ENCODE measurements around the gene GRM1. TPM values are rescaled to one million over a fixed set of nuclear protein-coding genes. Genes with fewer than 3 reads are reported as not detected.

The GRM1 gene
- total and polyA plus RNA-seq, 2 experiments from 2014 or later, result 0.29 to 0.63 TPM

- ATAC-seq (no peak), DNase-seq (ENCODE audit: low spot score) (no peak)
- H3K79me2 ChIP-seq (replicated peaks; ENCODE audit: insufficient read depth), result no peaks in the 10 kb centered on the region
- Mint-ChIP-seq H3K9me3 (peaks cover 12% of the 10 kb centered on the region), H3K27me3 (ENCODE audit: insufficient read depth, low read depth, poor library complexity) (peaks cover 2% of the 10 kb centered on the region), H3K36me3 (ENCODE audit: low read depth) (peaks cover 7% of the 10 kb centered on the region; the same call in 2 of the 3 replicates), H3K4me1 (peaks cover 8% of the 10 kb centered on the region; the same call in 2 of the 3 replicates), H3K4me3 (no peak overlapping the region), H3K27ac (no peak overlapping the region)
- no peaks in the 10 kb centered on the region for H3K36me3 ChIP-seq (ENCODE audit: insufficient read depth)
- no peaks in the 10 kb centered on the region for H3K27me3 ChIP-seq (ENCODE audit: insufficient read depth)
- H3K27ac ChIP-seq (ENCODE audit: low read depth), result no peak overlapping the region
- no peaks in the 10 kb centered on the region for H3F3A ChIP-seq (replicated peaks; ENCODE audit: low read depth)
- 0 out of 2 replicates have a peak overlapping the region, but pooled peaks have one; percentile 6 for H2AFZ ChIP-seq
- H3K9me2 ChIP-seq (ENCODE audit: insufficient read depth), result no peaks in the 10 kb centered on the region
- TF ChIP-seq CTCF (conservative IDR thresholded peaks at IDR 0.05; ENCODE audit: low read depth in 2 of 2) (no peak), ZNF114 (CRISPR knock-in tag; IDR thresholded peaks at IDR 0.05) (no peak), ZNF331 (CRISPR knock-in tag; IDR thresholded peaks at IDR 0.05; ENCODE audit: low read depth) (no peak), EZH2 (IDR thresholded peaks at IDR 0.05; ENCODE audit: low read depth, unreplicated experiment) (no peak), STAT1 (IDR thresholded peaks at IDR 0.05; ENCODE audit: unreplicated experiment) (no peak), CREB1 (CRISPR knock-in tag; IDR thresholded peaks at IDR 0.05; ENCODE audit: low read depth) (no peak), NANOG (IDR thresholded peaks at IDR 0.05; ENCODE audit: borderline replicate concordance) (no peak), POLR2AphosphoS5 (IDR thresholded peaks at IDR 0.05; ENCODE audit: low read depth) (no peak), EZH2phosphoT487 (IDR thresholded peaks at IDR 0.05; ENCODE audit: unreplicated experiment) (no peak), JUNB (IDR thresholded peaks at IDR 0.05; ENCODE audit: unreplicated experiment) (no peak)
- TF ChIP-seq, protein P1, sequence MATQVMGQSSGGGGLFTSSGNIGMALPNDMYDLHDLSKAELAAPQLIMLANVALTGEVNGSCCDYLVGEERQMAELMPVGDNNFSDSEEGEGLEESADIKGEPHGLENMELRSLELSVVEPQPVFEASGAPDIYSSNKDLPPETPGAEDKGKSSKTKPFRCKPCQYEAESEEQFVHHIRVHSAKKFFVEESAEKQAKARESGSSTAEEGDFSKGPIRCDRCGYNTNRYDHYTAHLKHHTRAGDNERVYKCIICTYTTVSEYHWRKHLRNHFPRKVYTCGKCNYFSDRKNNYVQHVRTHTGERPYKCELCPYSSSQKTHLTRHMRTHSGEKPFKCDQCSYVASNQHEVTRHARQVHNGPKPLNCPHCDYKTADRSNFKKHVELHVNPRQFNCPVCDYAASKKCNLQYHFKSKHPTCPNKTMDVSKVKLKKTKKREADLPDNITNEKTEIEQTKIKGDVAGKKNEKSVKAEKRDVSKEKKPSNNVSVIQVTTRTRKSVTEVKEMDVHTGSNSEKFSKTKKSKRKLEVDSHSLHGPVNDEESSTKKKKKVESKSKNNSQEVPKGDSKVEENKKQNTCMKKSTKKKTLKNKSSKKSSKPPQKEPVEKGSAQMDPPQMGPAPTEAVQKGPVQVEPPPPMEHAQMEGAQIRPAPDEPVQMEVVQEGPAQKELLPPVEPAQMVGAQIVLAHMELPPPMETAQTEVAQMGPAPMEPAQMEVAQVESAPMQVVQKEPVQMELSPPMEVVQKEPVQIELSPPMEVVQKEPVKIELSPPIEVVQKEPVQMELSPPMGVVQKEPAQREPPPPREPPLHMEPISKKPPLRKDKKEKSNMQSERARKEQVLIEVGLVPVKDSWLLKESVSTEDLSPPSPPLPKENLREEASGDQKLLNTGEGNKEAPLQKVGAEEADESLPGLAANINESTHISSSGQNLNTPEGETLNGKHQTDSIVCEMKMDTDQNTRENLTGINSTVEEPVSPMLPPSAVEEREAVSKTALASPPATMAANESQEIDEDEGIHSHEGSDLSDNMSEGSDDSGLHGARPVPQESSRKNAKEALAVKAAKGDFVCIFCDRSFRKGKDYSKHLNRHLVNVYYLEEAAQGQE (IDR thresholded peaks at IDR 0.05; ENCODE audit: unreplicated experiment), result no peak
- TF ChIP-seq, protein P2, sequence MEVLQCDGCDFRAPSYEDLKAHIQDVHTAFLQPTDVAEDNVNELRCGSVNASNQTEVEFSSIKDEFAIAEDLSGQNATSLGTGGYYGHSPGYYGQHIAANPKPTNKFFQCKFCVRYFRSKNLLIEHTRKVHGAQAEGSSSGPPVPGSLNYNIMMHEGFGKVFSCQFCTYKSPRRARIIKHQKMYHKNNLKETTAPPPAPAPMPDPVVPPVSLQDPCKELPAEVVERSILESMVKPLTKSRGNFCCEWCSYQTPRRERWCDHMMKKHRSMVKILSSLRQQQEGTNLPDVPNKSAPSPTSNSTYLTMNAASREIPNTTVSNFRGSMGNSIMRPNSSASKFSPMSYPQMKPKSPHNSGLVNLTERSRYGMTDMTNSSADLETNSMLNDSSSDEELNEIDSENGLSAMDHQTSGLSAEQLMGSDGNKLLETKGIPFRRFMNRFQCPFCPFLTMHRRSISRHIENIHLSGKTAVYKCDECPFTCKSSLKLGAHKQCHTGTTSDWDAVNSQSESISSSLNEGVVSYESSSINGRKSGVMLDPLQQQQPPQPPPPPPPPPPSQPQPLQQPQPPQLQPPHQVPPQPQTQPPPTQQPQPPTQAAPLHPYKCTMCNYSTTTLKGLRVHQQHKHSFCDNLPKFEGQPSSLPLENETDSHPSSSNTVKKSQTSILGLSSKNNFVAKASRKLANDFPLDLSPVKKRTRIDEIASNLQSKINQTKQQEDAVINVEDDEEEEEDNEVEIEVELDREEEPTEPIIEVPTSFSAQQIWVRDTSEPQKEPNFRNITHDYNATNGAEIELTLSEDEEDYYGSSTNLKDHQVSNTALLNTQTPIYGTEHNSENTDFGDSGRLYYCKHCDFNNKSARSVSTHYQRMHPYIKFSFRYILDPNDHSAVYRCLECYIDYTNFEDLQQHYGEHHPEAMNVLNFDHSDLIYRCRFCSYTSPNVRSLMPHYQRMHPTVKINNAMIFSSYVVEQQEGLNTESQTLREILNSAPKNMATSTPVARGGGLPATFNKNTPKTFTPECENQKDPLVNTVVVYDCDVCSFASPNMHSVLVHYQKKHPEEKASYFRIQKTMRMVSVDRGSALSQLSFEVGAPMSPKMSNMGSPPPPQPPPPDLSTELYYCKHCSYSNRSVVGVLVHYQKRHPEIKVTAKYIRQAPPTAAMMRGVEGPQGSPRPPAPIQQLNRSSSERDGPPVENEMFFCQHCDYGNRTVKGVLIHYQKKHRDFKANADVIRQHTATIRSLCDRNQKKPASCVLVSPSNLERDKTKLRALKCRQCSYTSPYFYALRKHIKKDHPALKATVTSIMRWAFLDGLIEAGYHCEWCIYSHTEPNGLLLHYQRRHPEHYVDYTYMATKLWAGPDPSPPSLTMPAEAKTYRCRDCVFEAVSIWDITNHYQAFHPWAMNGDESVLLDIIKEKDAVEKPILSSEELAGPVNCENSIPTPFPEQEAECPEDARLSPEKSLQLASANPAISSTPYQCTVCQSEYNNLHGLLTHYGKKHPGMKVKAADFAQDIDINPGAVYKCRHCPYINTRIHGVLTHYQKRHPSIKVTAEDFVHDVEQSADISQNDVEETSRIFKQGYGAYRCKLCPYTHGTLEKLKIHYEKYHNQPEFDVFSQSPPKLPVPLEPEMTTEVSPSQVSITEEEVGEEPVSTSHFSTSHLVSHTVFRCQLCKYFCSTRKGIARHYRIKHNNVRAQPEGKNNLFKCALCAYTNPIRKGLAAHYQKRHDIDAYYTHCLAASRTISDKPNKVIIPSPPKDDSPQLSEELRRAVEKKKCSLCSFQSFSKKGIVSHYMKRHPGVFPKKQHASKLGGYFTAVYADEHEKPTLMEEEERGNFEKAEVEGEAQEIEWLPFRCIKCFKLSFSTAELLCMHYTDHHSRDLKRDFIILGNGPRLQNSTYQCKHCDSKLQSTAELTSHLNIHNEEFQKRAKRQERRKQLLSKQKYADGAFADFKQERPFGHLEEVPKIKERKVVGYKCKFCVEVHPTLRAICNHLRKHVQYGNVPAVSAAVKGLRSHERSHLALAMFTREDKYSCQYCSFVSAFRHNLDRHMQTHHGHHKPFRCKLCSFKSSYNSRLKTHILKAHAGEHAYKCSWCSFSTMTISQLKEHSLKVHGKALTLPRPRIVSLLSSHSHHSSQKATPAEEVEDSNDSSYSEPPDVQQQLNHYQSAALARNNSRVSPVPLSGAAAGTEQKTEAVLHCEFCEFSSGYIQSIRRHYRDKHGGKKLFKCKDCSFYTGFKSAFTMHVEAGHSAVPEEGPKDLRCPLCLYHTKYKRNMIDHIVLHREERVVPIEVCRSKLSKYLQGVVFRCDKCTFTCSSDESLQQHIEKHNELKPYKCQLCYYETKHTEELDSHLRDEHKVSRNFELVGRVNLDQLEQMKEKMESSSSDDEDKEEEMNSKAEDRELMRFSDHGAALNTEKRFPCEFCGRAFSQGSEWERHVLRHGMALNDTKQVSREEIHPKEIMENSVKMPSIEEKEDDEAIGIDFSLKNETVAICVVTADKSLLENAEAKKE (CRISPR knock-in tag; IDR thresholded peaks at IDR 0.05), result no peak
- TF ChIP-seq, protein P3, sequence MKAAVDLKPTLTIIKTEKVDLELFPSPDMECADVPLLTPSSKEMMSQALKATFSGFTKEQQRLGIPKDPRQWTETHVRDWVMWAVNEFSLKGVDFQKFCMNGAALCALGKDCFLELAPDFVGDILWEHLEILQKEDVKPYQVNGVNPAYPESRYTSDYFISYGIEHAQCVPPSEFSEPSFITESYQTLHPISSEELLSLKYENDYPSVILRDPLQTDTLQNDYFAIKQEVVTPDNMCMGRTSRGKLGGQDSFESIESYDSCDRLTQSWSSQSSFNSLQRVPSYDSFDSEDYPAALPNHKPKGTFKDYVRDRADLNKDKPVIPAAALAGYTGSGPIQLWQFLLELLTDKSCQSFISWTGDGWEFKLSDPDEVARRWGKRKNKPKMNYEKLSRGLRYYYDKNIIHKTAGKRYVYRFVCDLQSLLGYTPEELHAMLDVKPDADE (IDR thresholded peaks at IDR 0.05), result no peak
- no peaks in the 10 kb centered on the region for H3K4me1 ChIP-seq (ENCODE audit: insufficient read depth)
- H4K20me1 ChIP-seq (replicated peaks; ENCODE audit: insufficient read depth), result no peaks in the 10 kb centered on the region
- no peak overlapping the region for H3K4me2 ChIP-seq
- H3K4me3 ChIP-seq, result no peak overlapping the region
Measured at GRCh38 chr6:146106532-146106931, 77.7 kb downstream of the GRM1 start.
